Mesendoderm (in vitro differentiated cells): ENCODE data around the gene RELL1. TPM values are rescaled to one million over a fixed set of nuclear protein-coding genes. Genes with fewer than 3 reads are reported as not detected.

ENCODE experiments used
- DNase-seq: peaks from one replicate; pipeline ENCODE4 v3.0.0; 2013
- H2AK5ac ChIP-seq: 2 replicates; pipeline ENCODE4 v1.6.1; 2013; ENCODE audit warnings: low read length, inconsistent platforms
- H2BK120ac ChIP-seq: 2 replicates; pipeline ENCODE4 v1.6.1; 2013; ENCODE audit warnings: low read depth, mild to moderate bottlenecking, low read length, moderate library complexity, mixed read lengths
- H2BK15ac ChIP-seq: replicated peaks from 2 replicates; pipeline ENCODE4 v1.6.1; 2013; ENCODE audit warnings: low read depth, mild to moderate bottlenecking, moderate library complexity
- H2BK5ac ChIP-seq: 2 replicates; pipeline ENCODE4 v1.6.1; 2013; ENCODE audit warnings: low read length, inconsistent platforms
- H3K18ac ChIP-seq: 2 replicates; pipeline ENCODE4 v1.6.1; 2013; ENCODE audit warnings: mild to moderate bottlenecking, low read length, mixed read lengths
- H3K23ac ChIP-seq: one replicate; pipeline ENCODE4 v1.6.1; 2013; ENCODE audit warnings: low read length
- H3K27ac ChIP-seq: 2 replicates; pipeline ENCODE4 v1.5.1; 2013; ENCODE audit warnings: low read depth, mild to moderate bottlenecking, inconsistent platforms, low read length, moderate library complexity
- H3K27me3 ChIP-seq: 2 replicates; pipeline ENCODE4 v1.6.1; 2013; ENCODE audit warnings: low read length, control low read depth, mild to moderate bottlenecking, inconsistent platforms; ENCODE audit not compliant: insufficient read depth, poor library complexity
- H3K36me3 ChIP-seq: 2 replicates; pipeline ENCODE4 v1.6.1; 2013; ENCODE audit warnings: low read length, inconsistent platforms; ENCODE audit not compliant: control insufficient read depth, insufficient read depth
- H3K4ac ChIP-seq: one replicate; pipeline ENCODE4 v1.6.1; 2013; ENCODE audit warnings: low read depth, mild to moderate bottlenecking, low read length, moderate library complexity
- H3K4me1 ChIP-seq: 2 replicates; pipeline ENCODE4 v1.6.1; 2013; ENCODE audit warnings: low read depth, low read length, inconsistent platforms; ENCODE audit not compliant: control insufficient read depth
- H3K4me2 ChIP-seq: 2 replicates; pipeline ENCODE4 v1.6.1; 2013; ENCODE audit warnings: low read length
- H3K4me3 ChIP-seq: 2 replicates; pipeline ENCODE4 v1.5.1; 2013; ENCODE audit warnings: mild to moderate bottlenecking, low read length
- H3K56ac ChIP-seq: one replicate; pipeline ENCODE4 v1.6.1; 2013; ENCODE audit warnings: low read length
- H3K79me1 ChIP-seq: 2 replicates; pipeline ENCODE4 v1.6.1; 2013; ENCODE audit warnings: low read length, inconsistent platforms
- H3K79me2 ChIP-seq: 2 replicates; pipeline ENCODE4 v1.6.1; 2013; ENCODE audit warnings: mild to moderate bottlenecking, low read length; ENCODE audit not compliant: control insufficient read depth, insufficient read depth
- H3K9ac ChIP-seq: 2 replicates; pipeline ENCODE4 v1.6.1; 2013; ENCODE audit warnings: low read length, inconsistent platforms
- H4K5ac ChIP-seq: one replicate; pipeline ENCODE4 v1.6.1; 2013; ENCODE audit warnings: low read length
- H4K8ac ChIP-seq: one replicate; pipeline ENCODE4 v1.6.1; 2013; ENCODE audit warnings: low read depth, mild to moderate bottlenecking, control low read depth, low read length, moderate library complexity
- WGBS: extraction: QIAGEN DNeasy Blood & Tissue Kit; methylation state at CpG from one replicate; pipeline ENCODE4 v1.1.7; 2013; ENCODE audit warnings: low lambda C conversion rate, missing lambda C conversion rate; ENCODE audit not compliant: insufficient coverage; ENCODE audit errors: extremely low coverage; 5-methylcytosine and 5-hydroxymethylcytosine counted together
- polyA plus RNA-seq, 2 experiments: library from polyadenylated mRNA; stranded (reverse); fragments of 200-250 nt; gene quantifications; one replicate each; pipeline ENCODE4 v1.2.3, GENCODE V29; 2013

Gene RELL1, protein sequence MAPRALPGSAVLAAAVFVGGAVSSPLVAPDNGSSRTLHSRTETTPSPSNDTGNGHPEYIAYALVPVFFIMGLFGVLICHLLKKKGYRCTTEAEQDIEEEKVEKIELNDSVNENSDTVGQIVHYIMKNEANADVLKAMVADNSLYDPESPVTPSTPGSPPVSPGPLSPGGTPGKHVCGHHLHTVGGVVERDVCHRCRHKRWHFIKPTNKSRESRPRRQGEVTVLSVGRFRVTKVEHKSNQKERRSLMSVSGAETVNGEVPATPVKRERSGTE
- 6.1 TPM for polyA plus RNA-seq (2013, experiment 1 of 2)
- 6.4 TPM for polyA plus RNA-seq (2013, experiment 2 of 2)

DNA sequence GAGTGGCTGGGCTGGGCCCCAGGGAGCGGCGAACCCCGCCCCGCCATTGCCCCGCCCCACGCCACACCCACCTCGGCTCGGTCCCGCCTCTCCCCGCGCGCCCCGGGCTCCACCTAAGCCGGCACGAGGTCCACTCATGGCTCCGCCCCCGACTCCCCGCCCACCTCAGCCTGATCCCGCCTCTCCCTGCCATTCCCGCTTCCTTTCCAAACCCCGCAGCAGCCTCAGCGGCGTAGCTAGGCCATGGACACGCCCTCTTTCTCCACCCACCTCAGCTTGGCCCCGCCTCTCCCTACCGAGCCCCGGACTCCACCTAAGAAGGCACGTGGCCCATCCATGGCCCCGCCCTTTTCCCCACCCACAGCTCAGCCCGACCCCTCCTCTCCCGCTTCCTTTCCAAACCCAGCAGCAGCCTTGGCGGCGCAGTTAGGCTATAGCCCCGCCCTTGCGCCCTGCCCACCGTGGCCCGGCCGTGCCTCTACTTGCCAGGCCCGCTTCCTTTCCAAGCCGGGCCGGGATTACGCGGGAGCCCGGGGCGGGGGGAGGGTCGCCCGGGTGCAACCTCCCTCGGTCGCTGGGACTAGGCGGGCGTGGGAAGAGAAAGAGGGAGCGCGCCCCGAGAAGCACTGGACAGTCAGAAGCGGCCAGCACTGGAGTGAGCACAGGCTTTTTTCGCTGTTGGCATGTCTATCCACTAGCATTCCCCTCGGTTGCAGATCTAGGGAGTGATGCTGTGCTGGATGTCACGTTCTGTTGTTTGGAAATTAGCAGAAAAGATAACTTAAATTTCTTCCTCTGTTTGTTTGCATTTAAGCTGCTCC, at the start of gene RELL1:
Gene RELL1 (minus strand): TSS at position 4 of the 821 bp plus-strand sequence. CDS start 89 bp downstream, outside the sequence.
- no peak within 1 kb of the TSS for H4K5ac ChIP-seq
- peak within 1 kb of the TSS; percentile 88 for H3K4ac ChIP-seq
- peak within 1 kb of the TSS; percentile 28 for H2BK15ac ChIP-seq
- no peaks in the 10 kb centered on the region for H3K79me2 ChIP-seq
- H2AK5ac ChIP-seq = no peak within 1 kb of the TSS
- H3K4me1 ChIP-seq = peaks cover 8% of the 10 kb centered on the region
- H3K18ac ChIP-seq = peak within 1 kb of the TSS; percentile 96
- H3K27me3 ChIP-seq = no peaks in the 10 kb centered on the region
- H3K4me3 ChIP-seq = peak within 1 kb of the TSS; percentile 72
- H2BK5ac ChIP-seq = peak within 1 kb of the TSS; percentile 84
- no peak within 1 kb of the TSS for H2BK120ac ChIP-seq
- peak within 1 kb of the TSS; percentile 66 for H3K23ac ChIP-seq
- no peak within 1 kb of the TSS for H4K8ac ChIP-seq
- peak within 1 kb of the TSS; percentile 90 for H3K9ac ChIP-seq
- H3K79me1 ChIP-seq = no peaks in the 10 kb centered on the region
- H3K27ac ChIP-seq = peak within 1 kb of the TSS; percentile 5
- peak; percentile 100 for DNase-seq
- no CpG with 5 or more reads among the region's 58 CpGs for WGBS
- no peaks in the 10 kb centered on the region for H3K36me3 ChIP-seq
- H3K4me2 ChIP-seq = peak within 1 kb of the TSS; percentile 81
- peak within 1 kb of the TSS; percentile 93 for H3K56ac ChIP-seq

DNA sequence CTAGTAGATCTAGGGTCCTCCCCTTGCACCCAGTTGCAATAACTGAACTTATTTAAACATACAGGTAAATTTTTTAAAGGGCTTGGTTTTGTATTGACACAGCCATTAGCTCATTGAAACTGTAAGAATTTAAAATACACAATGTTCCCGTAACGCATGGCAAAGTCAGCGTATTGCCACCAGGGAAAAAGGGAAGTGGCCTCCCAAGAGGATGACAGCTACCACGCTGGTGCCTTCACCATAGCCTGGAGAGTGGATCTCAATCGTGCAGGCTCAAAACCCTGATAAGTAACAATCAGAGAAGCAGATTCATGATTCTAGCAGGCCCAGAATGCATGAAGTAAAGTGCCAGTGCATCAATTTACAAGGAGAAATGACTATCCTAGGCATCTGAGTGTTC, 49.4 kb upstream of the RELL1 start:
- H2BK5ac ChIP-seq = no peak overlapping the region
- H3K18ac ChIP-seq = no peak overlapping the region
- H3K36me3 ChIP-seq = no peaks in the 10 kb centered on the region
- no peaks in the 10 kb centered on the region for H3K79me2 ChIP-seq
- DNase-seq = no peak
- no peak overlapping the region for H3K9ac ChIP-seq
- H3K27me3 ChIP-seq = no peaks in the 10 kb centered on the region
- H4K8ac ChIP-seq = no peak overlapping the region
- no peak overlapping the region for H3K27ac ChIP-seq
- no peak overlapping the region for H3K4me3 ChIP-seq
- H3K4ac ChIP-seq = no peak overlapping the region
- no peak overlapping the region for H2BK120ac ChIP-seq
- H3K4me1 ChIP-seq = no peaks in the 10 kb centered on the region
- no peak overlapping the region for H4K5ac ChIP-seq
- H2BK15ac ChIP-seq = no peak overlapping the region
- H3K79me1 ChIP-seq = no peaks in the 10 kb centered on the region
- H2AK5ac ChIP-seq = no peak overlapping the region
- H3K23ac ChIP-seq = no peak overlapping the region
- H3K56ac ChIP-seq = no peak overlapping the region
- no CpG with 5 or more reads among the region's 5 CpGs for WGBS
- no peak overlapping the region for H3K4me2 ChIP-seq

DNA sequence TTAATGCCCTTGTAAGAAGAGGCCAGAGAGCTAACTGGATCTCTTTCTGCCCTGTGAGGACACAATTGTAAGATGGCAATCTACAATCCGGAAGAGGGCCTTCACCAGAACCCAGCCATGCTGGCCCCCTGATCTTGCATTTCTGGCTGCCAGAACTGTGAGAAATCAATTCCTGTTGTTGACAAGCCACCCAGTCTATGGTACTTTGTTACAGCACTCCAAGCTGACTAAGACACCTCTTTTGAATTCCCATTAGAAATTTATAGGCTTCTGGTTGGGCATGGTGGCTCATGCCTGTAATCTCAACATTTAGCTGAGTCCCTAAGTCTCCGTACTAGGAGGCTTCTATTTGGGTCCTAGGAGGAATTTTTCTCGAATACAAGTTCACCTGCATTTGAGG, 48.8 kb upstream of the RELL1 start:
- no peak overlapping the region for H3K23ac ChIP-seq
- no peak overlapping the region for H4K5ac ChIP-seq
- no peak overlapping the region for H2AK5ac ChIP-seq
- H2BK15ac ChIP-seq = no peak overlapping the region
- no peaks in the 10 kb centered on the region for H3K79me1 ChIP-seq
- H2BK120ac ChIP-seq = no peak overlapping the region
- no peak overlapping the region for H3K4me3 ChIP-seq
- H4K8ac ChIP-seq = no peak overlapping the region
- no peak for DNase-seq
- H3K27me3 ChIP-seq = no peaks in the 10 kb centered on the region
- H3K4me1 ChIP-seq = no peaks in the 10 kb centered on the region
- H3K4ac ChIP-seq = no peak overlapping the region
- H3K56ac ChIP-seq = no peak overlapping the region
- no peaks in the 10 kb centered on the region for H3K36me3 ChIP-seq
- no peak overlapping the region for H2BK5ac ChIP-seq
- no peak overlapping the region for H3K4me2 ChIP-seq
- no peak overlapping the region for H3K9ac ChIP-seq
- no CpG with 5 or more reads among the region's 3 CpGs for WGBS
- no peak overlapping the region for H3K18ac ChIP-seq
- H3K79me2 ChIP-seq = no peaks in the 10 kb centered on the region
- H3K27ac ChIP-seq = no peak overlapping the region

DNA sequence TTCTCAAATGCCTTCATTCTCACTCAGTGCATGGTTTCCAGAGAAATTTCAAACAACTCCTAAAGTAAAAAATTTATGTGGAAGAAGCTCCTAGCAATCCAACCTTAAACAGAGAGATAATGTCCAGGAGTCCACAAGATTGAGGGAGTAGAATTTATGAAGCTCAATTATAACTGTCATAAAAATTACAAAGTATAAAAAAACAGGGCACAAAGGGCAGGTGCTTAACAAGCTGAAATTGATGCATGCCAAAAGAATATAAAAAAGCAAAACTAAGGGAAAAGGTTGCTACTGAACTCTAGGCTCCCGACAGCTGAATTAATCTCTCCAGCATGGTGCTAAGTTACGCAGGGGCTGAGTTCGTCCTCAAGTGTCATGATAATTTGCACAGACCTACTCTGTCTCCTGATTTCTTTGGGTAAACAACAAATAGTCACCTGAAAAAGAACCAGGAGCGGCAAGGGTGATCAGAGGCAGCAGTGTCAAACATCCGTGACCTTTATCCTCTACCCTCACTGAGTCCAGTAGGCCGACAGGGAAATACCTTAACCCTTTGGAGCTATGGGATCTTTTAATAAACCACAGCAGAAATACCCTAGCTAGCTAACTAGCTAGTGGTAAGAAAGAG, 47.2 kb upstream of the RELL1 start:
- Histone ChIP-seq H3K18ac (no peak overlapping the region), H4K5ac (no peak overlapping the region), H3K9ac (no peak overlapping the region), H3K79me1 (no peaks in the 10 kb centered on the region), H3K36me3 (no peaks in the 10 kb centered on the region), H4K8ac (no peak overlapping the region), H3K4me3 (no peak overlapping the region), H2BK5ac (no peak overlapping the region), H3K4me1 (no peaks in the 10 kb centered on the region), H3K23ac (no peak overlapping the region), H3K27me3 (no peaks in the 10 kb centered on the region), H3K4ac (no peak overlapping the region), H3K27ac (no peak overlapping the region), H2BK15ac (no peak overlapping the region), H3K4me2 (no peak overlapping the region), H3K79me2 (no peaks in the 10 kb centered on the region), H2AK5ac (no peak overlapping the region), H3K56ac (no peak overlapping the region), H2BK120ac (no peak overlapping the region)
- DNase-seq = no peak
- no CpG with 5 or more reads among the region's 6 CpGs for WGBS

DNA sequence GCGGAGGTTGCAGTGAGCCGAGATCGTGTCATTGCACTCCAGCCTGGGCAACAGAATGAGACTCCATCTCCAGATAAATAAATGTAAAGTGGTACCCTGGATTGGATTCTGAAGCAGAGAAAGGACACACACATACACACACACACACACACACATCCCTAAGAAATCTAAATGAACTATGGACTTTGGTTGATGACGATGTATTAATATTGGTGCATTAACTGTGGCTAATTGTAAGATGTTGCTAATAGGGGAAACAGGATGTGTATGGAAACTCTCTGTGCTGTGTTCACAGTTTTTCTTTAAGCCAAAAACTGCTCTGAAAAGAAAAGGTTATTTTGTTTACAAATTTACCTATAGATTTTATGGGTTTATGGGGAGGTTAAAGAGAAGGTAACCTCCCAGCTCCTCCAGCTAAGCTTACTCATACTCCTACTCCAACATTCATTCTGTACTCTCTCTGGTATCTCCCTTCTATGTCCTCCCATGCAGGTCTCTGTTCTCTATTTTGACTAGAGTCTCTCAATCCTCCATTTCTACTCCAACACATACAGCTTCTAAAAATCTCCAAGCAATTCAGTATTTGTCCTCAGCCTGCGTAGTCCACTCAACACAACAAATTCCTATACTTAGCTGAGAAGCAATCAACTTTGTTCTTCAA, 46.5 kb upstream of the RELL1 start:
- H2BK5ac ChIP-seq = no peak overlapping the region
- no peak overlapping the region for H3K56ac ChIP-seq
- H2AK5ac ChIP-seq = no peak overlapping the region
- no peak overlapping the region for H3K23ac ChIP-seq
- no peak overlapping the region for H3K9ac ChIP-seq
- H3K36me3 ChIP-seq = no peaks in the 10 kb centered on the region
- no peak overlapping the region for H3K18ac ChIP-seq
- H4K8ac ChIP-seq = no peak overlapping the region
- no peak overlapping the region for H4K5ac ChIP-seq
- no peaks in the 10 kb centered on the region for H3K27me3 ChIP-seq
- H3K4me1 ChIP-seq = no peaks in the 10 kb centered on the region
- H3K79me2 ChIP-seq = no peaks in the 10 kb centered on the region
- H3K79me1 ChIP-seq = no peaks in the 10 kb centered on the region
- DNase-seq = no peak
- no peak overlapping the region for H2BK120ac ChIP-seq
- H3K27ac ChIP-seq = no peak overlapping the region
- no peak overlapping the region for H2BK15ac ChIP-seq
- H3K4ac ChIP-seq = no peak overlapping the region
- no peak overlapping the region for H3K4me2 ChIP-seq
- WGBS = no CpG with 5 or more reads among the region's 5 CpGs
- H3K4me3 ChIP-seq = no peak overlapping the region
